ENCODE data around the gene ZNF76. TPM values are rescaled to one million over a fixed set of nuclear protein-coding genes. Genes with fewer than 3 reads are reported as not detected.

ZNF76 gene
- total and polyA plus RNA-seq, 10 of the 15 experiments (the other 5 are each of a cell fraction or from before 2014, with no cell fraction given) = 2.8 to 41.0 (median 24.8) TPM

DNA sequence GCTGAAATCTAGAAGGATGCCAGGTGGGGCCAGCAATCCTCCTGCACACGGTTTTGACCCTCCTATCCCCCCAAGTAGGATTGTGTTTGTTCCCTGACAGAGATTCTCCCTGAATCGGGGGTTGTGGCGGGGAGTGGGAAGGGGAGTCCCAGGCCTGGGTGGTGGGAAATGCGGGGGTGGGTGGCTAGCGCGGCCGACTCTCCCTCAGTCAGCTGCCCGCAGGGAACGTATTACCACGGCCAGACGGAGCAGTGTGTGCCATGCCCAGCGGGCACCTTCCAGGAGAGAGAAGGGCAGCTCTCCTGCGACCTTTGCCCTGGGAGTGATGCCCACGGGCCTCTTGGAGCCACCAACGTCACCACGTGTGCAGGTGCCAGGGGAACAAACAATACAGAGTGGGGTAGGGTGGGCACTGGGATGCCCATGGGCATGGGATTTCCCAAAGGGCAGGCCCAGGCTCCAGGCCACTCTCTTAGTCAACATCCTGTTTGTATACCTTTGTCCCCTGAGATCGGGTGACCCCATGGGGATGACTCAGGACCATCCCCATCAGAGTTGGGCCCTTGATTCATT lies 16.1 kb upstream of the ZNF76 start:
- BruUV-seq (replicated peaks) = no TSS peak
- Histone ChIP-seq H3K4me2 (ENCODE audit: control insufficient read depth, insufficient read depth) (no peak overlapping the region), H3K9me3 (replicated peaks; ENCODE audit: control insufficient read depth, insufficient read depth, low read length) (no peaks in the 10 kb centered on the region), H3K27ac (ENCODE audit: control insufficient read depth, insufficient read depth) (no peak overlapping the region), H3K27me3 (replicated peaks in 1 of 2; ENCODE audit: control insufficient read depth in 2 of 2, insufficient read depth in 2 of 2, low read length in 1 of 2) (no peaks in the 10 kb centered on the region), H3K36me3 (ENCODE audit: control insufficient read depth in 2 of 2, insufficient read depth in 2 of 2, low read length in 1 of 2) (no peaks in the 10 kb centered on the region), H4K20me1 (ENCODE audit: control insufficient read depth, insufficient read depth) (peaks cover 4% of the 10 kb centered on the region; the same call in 1 of the 2 replicates), H3K9ac (ENCODE audit: control insufficient read depth, insufficient read depth, low read length) (no peak overlapping the region), H3K4me1 (ENCODE audit: control insufficient read depth, insufficient read depth, low read length) (peaks cover 10% of the 10 kb centered on the region), H2AFZ (ENCODE audit: control insufficient read depth, low read depth, low read length) (no peak overlapping the region), H3K79me2 (ENCODE audit: control insufficient read depth, insufficient read depth, low read length) (0 out of 2 replicates have a peak, but pooled peaks cover 3% of the 10 kb centered on the region), H3K4me3 (no peak overlapping the region)
- ChIA-PET CTCF (interaction anchor here (4.2 kb wide), 1 partner anchor 14 kb away, joined by 52 read pairs; no protein-coding TSS in a partner anchor), POLR2A (interaction anchor here (0.8 kb wide), 1 partner anchor 225 kb away, joined by 3 read pairs; no protein-coding TSS in a partner anchor), SMC1A (ENCODE audit: uncharacterized antibody, unreplicated experiment) (interaction anchor here (0.7 kb wide), 1 partner anchor 104 kb away, joined by 3 read pairs; no protein-coding TSS in a partner anchor), RAD21 (ENCODE audit: unreplicated experiment) (no interaction called here)
- 81% methylated on average over 16 of the region's 17 CpGs for WGBS (ENCODE audit: insufficient coverage, insufficient replicate concordance, low lambda C conversion rate, missing lambda C conversion rate)
- FAIRE-seq = no peak
- intact Hi-C loops (cut with micrococcal nuclease; ENCODE audit: unreplicated experiment) (loop anchor here (5.0 kb wide), 1 partner anchor 36 kb away; no protein-coding TSS in a partner anchor), in situ Hi-C loops (cut with MboI) (no loop called here)
- no peak for DNase-seq (ENCODE audit: low read depth, low spot score)
- TF ChIP-seq CREB1 (IDR thresholded peaks at IDR 0.05; ENCODE audit: low read depth) (no peak), NRF1 (conservative IDR thresholded peaks at IDR 0.05; ENCODE audit: low read depth, low read length) (no peak), HCFC1 (IDR thresholded peaks at IDR 0.05; ENCODE audit: low read length) (no peak), ZSCAN29 (IDR thresholded peaks at IDR 0.05) (no peak)
- TF ChIP-seq, protein P1, sequence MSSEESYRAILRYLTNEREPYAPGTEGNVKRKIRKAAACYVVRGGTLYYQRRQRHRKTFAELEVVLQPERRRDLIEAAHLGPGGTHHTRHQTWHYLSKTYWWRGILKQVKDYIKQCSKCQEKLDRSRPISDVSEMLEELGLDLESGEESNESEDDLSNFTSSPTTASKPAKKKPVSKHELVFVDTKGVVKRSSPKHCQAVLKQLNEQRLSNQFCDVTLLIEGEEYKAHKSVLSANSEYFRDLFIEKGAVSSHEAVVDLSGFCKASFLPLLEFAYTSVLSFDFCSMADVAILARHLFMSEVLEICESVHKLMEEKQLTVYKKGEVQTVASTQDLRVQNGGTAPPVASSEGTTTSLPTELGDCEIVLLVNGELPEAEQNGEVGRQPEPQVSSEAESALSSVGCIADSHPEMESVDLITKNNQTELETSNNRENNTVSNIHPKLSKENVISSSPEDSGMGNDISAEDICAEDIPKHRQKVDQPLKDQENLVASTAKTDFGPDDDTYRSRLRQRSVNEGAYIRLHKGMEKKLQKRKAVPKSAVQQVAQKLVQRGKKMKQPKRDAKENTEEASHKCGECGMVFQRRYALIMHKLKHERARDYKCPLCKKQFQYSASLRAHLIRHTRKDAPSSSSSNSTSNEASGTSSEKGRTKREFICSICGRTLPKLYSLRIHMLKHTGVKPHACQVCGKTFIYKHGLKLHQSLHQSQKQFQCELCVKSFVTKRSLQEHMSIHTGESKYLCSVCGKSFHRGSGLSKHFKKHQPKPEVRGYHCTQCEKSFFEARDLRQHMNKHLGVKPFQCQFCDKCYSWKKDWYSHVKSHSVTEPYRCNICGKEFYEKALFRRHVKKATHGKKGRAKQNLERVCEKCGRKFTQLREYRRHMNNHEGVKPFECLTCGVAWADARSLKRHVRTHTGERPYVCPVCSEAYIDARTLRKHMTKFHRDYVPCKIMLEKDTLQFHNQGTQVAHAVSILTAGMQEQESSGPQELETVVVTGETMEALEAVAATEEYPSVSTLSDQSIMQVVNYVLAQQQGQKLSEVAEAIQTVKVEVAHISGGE (CRISPR knock-in tag; IDR thresholded peaks at IDR 0.05) = no peak
- no peak for ATAC-seq

All from GM12878 (cell line).